Tibial nerve (tissue), 4 donors: Measurements from ENCODE around the gene LHFPL2.

Experiments used
- CTCF ChIP-seq, 5 experiments: fragments of 200-600 bp in 3 of 5; fragments of 450-650 bp in 2 of 5; sonication (generic) in 3 of 5; IDR thresholded peaks; one replicate each; pipeline ENCODE4 v1.5.1; 2016 to 2019; ENCODE audit warnings: antibody characterized with exemption in 5 of 5, mild to moderate bottlenecking in 3 of 5, moderate library complexity in 2 of 5
- EP300 ChIP-seq, 2 donors: sonication (generic); formaldehyde crosslinking; IDR thresholded peaks; one replicate each; pipeline ENCODE4 v1.6.1; 2017; ENCODE audit warnings: antibody characterized with exemption in 2 of 2, mild to moderate bottlenecking in 1 of 2
- POLR2A ChIP-seq, 2 donors: fragments of 450-650 bp; IDR thresholded peaks; one replicate each; pipeline ENCODE4 v1.6.1; 2017; ENCODE audit warnings: antibody characterized with exemption in 2 of 2, mild to moderate bottlenecking in 2 of 2, moderate library complexity in 2 of 2

DNA sequence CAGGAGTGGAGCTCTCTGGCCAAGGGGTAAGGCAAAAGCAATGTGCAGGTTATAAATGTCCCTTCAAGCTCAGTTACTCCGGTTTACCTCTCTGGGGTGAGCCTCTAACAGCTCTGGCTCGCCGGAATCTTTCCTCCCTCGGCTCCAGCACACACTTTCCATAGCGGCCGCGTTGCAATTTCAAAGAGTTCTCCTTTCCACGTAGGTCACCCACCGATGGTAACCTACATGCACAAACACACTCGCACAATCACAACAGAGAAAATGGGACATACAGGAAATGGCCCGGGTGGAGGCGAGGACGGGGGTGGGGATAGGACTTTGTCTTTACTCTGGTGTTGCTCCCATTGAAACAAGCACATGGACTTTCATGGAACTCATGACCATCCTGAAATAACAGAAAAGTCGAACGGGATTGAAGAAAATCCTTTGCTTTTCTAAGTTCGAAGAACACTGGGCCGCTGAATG, 1.2 kb downstream of the LHFPL2 start:
- TF ChIP-seq CTCF (IDR thresholded peaks at IDR 0.05), result no peak
- TF ChIP-seq POLR2A (IDR thresholded peaks at IDR 0.05), result no peak
- TF ChIP-seq EP300 (IDR thresholded peaks at IDR 0.05), result no peak
